Measurements from ENCODE around the gene USP37.
A peak's percentile ranks its signal among the peaks of the same experiment; 100 is the strongest.

Gene USP37

GRCh38 chr2:218576854-218577253 lies 8.7 kb upstream of the USP37 start:
- no peak for TF ChIP-seq REST (IDR thresholded peaks at IDR 0.05; ENCODE audit: insufficient read depth in 1 of 2, low read depth in 2 of 2, low read length in 2 of 2)
- TF ChIP-seq FOXP2 (optimal IDR thresholded peaks at IDR 0.05; ENCODE audit: borderline replicate concordance, extremely low read depth, extremely low read length, insufficient read depth): no peak
- TF ChIP-seq POLR2AphosphoS5 (IDR thresholded peaks at IDR 0.05; ENCODE audit: low read depth, low read length): no peak
- no peak for TF ChIP-seq SIN3A (IDR thresholded peaks at IDR 0.05; ENCODE audit: borderline replicate concordance, insufficient read depth, low read length)
- no peak for TF ChIP-seq TAF1 (IDR thresholded peaks at IDR 0.05; ENCODE audit: borderline replicate concordance, insufficient read depth, low read length)

GRCh38 chr2:218570850-218571249 lies 2.7 kb upstream of the USP37 start:
- TF ChIP-seq REST (IDR thresholded peaks at IDR 0.05; ENCODE audit: insufficient read depth in 1 of 2, low read depth in 2 of 2, low read length in 2 of 2) (no peak), TAF1 (IDR thresholded peaks at IDR 0.05; ENCODE audit: borderline replicate concordance, insufficient read depth, low read length) (no peak)

- no peak for TF ChIP-seq TAF1 (IDR thresholded peaks at IDR 0.05; ENCODE audit: borderline replicate concordance, insufficient read depth, low read length)
- 0 out of 2 replicates have a peak, but pooled peaks have one; percentile 46 for TF ChIP-seq SIN3A (IDR thresholded peaks at IDR 0.05; ENCODE audit: borderline replicate concordance, insufficient read depth, low read length)
- no peak for TF ChIP-seq REST (IDR thresholded peaks at IDR 0.05; ENCODE audit: insufficient read depth in 1 of 2, low read depth in 2 of 2, low read length in 2 of 2)
- TF ChIP-seq POLR2AphosphoS5 (IDR thresholded peaks at IDR 0.05; ENCODE audit: low read depth, low read length): no peak
- TF ChIP-seq FOXP2 (optimal IDR thresholded peaks at IDR 0.05; ENCODE audit: borderline replicate concordance, extremely low read depth, extremely low read length, insufficient read depth): no peak
Measured at GRCh38 chr2:218569661-218570500, 1.7 kb upstream of the USP37 start.

- no peak; the same call in 1 of the 2 replicates for TF ChIP-seq POLR2AphosphoS5 (IDR thresholded peaks at IDR 0.05; ENCODE audit: low read depth, low read length)
- TF ChIP-seq REST (IDR thresholded peaks at IDR 0.05; ENCODE audit: insufficient read depth in 1 of 2, low read depth in 2 of 2, low read length in 2 of 2): no peak
- TF ChIP-seq SIN3A (IDR thresholded peaks at IDR 0.05; ENCODE audit: borderline replicate concordance, insufficient read depth, low read length): no peak
- no peak for TF ChIP-seq FOXP2 (optimal IDR thresholded peaks at IDR 0.05; ENCODE audit: borderline replicate concordance, extremely low read depth, extremely low read length, insufficient read depth)
- TF ChIP-seq TAF1 (IDR thresholded peaks at IDR 0.05; ENCODE audit: borderline replicate concordance, insufficient read depth, low read length): no peak
Measured at GRCh38 chr2:218569038-218569431, 884 bp upstream of the USP37 start.

Measured in PFSK-1 (cell line).